A673 (cell line): ENCODE measurements around the gene TNPO3. TPM values are rescaled to one million over a fixed set of nuclear protein-coding genes. Genes with fewer than 3 reads are reported as not detected.
"Not testable (repeated sequence)": the region's sequence is repeated elsewhere in the genome, so short reads cannot be mapped to it uniquely, and the experiment has no call there.

Source experiments
- BruUV-seq: library from RNA; stranded (reverse); fragments of 400-500 nt; replicated peaks from 2 replicates; lab custom pipeline; 2021; lab: Mats Ljungman, UMichigan
- CTCF ChIA-PET: fragments of 300-600 bp; sonication (Branson Sonifier 250); formaldehyde crosslinking; loops from one replicate; lab custom pipeline; 2022; ENCODE audit warnings: antibody characterized with exemption; lab: Charles Lee
- POLR2A ChIA-PET: fragments of 300-600 bp; sonication (Branson Sonifier 250); formaldehyde crosslinking; loops from one replicate; lab custom pipeline; 2022; ENCODE audit warnings: antibody characterized with exemption; ENCODE audit not compliant: low non-redundant PET; lab: Charles Lee
- DNase-seq: peaks from one replicate; pipeline ENCODE4 v3.0.0-alpha.2; 2015; ENCODE audit warnings: low spot score
- H3K27ac ChIP-seq: fragments of 200-600 bp; sonication (generic); 2 replicates; pipeline ENCODE4 v1.5.1; 2016; ENCODE audit warnings: mixed run types, low read depth, mild to moderate bottlenecking, mixed read lengths, antibody characterized with exemption, low read length; ENCODE audit not compliant: poor library complexity, severe bottlenecking
- H3K27me3 ChIP-seq: fragments of 200-600 bp; sonication (generic); replicated peaks from 2 replicates; pipeline ENCODE4 v1.6.1; 2017; ENCODE audit warnings: mixed run types, low read depth, mild to moderate bottlenecking, mixed read lengths, antibody characterized with exemption, low read length; ENCODE audit not compliant: insufficient read depth, poor library complexity
- H3K36me3 ChIP-seq: fragments of 200-600 bp; sonication (generic); 2 replicates; pipeline ENCODE4 v1.6.1; 2016; ENCODE audit warnings: mixed run types, mild to moderate bottlenecking, mixed read lengths, antibody characterized with exemption, low read length; ENCODE audit not compliant: insufficient read depth, poor library complexity, severe bottlenecking
- H3K4me1 ChIP-seq: fragments of 200-600 bp; sonication (generic); 2 replicates; pipeline ENCODE4 v1.6.1; 2017; ENCODE audit warnings: mixed run types, mild to moderate bottlenecking, mixed read lengths, antibody characterized with exemption, low read length; ENCODE audit not compliant: insufficient read depth, poor library complexity, severe bottlenecking
- H3K4me3 ChIP-seq: fragments of 200-600 bp; sonication (generic); 2 replicates; pipeline ENCODE4 v1.5.1; 2016; ENCODE audit warnings: low read depth, mixed run types, mild to moderate bottlenecking, mixed read lengths, low read length; ENCODE audit not compliant: poor library complexity, severe bottlenecking
- H3K9me3 ChIP-seq: fragments of 200-600 bp; sonication (generic); 2 replicates; pipeline ENCODE4 v1.6.1; 2016; ENCODE audit warnings: mixed run types, low read depth, mild to moderate bottlenecking, mixed read lengths, antibody characterized with exemption, low read length; ENCODE audit not compliant: poor library complexity, severe bottlenecking
- CTCF ChIP-seq: fragments of 300-800, 200-600 bp; sonication (generic); conservative IDR thresholded peaks from 2 replicates; pipeline ENCODE4 v1.5.1; 2017; ENCODE audit warnings: low read depth, mild to moderate bottlenecking, antibody characterized with exemption, low read length, moderate library complexity, mixed read lengths
- EZH2 ChIP-seq: fragments of 200-600 bp; sonication (generic); IDR thresholded peaks from 2 replicates; pipeline ENCODE4 v1.6.1; 2017; ENCODE audit warnings: borderline replicate concordance, low read depth, mild to moderate bottlenecking, mixed read lengths, antibody characterized with exemption, low read length; ENCODE audit not compliant: poor library complexity, severe bottlenecking
- intact Hi-C: fragments of 100-400 bp; cut with micrococcal nuclease; formaldehyde crosslinking; loops from one replicate; pipeline ENCODE4 v1.10.0; 2022; ENCODE audit not compliant: unreplicated experiment
- total RNA-seq: library from RNA; stranded (reverse); gene quantifications from 2 replicates; pipeline ENCODE4 v1.2.3, GENCODE V29; 2021

Gene TNPO3
- total RNA-seq, 1 experiment from 2014 or later: 77.8 TPM

DNA sequence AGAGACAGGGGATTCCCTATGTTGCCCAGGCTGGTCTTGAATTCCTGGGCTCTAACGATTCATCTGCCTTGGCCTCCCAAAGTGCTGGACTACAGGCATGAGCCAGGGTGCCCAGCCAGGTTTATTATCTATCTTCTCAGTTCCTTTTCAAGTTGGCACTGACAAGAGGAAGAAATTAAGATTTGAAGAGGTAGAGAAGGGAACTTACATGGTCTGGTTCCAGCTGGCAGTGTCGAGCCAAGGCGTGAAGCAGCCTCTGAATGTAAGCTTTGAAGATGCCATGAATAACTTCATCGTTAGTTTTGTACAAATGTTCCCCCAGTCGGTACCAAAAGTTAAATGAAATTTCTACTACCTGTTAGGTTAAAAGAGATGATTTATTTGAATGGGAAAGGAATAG lies 57.7 kb downstream of the TNPO3 start:
- no peaks in the 10 kb centered on the region for H3K27me3 ChIP-seq
- H3K4me3 ChIP-seq: no peak overlapping the region
- POLR2A ChIA-PET: no interaction called here
- CTCF ChIA-PET: no interaction called here
- no peaks in the 10 kb centered on the region for H3K4me1 ChIP-seq
- BruUV-seq: no TSS peak
- no peak for TF ChIP-seq CTCF
- no peak for TF ChIP-seq EZH2
- intact Hi-C loops: no loop called here
- no peak for DNase-seq
- H3K27ac ChIP-seq: no peak overlapping the region
- no peaks in the 10 kb centered on the region for H3K9me3 ChIP-seq
- H3K36me3 ChIP-seq: peaks cover 51% of the 10 kb centered on the region

DNA sequence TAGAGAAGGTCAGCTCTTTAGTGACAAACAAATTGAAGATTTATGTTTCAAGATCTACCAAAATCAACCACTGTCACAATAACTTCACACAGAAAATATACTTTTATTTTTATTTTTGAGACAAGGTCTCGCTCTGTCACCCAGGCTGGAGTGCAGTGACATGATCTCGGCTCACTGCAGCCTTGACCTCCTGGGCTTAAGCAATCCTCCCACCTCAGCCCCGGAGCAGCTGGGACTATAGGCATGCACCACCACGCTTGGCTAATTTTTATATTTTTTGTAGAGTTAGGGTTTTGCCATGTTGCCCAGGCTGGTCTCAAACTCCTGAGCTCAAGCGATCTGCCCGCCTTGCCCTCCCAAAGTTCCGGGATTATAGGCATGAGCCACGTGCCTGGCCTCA lies 60.4 kb downstream of the TNPO3 start:
- peaks cover 38% of the 10 kb centered on the region for H3K36me3 ChIP-seq
- BruUV-seq, H3K4me1 ChIP-seq, H3K4me3 ChIP-seq, intact Hi-C loops, CTCF ChIA-PET, DNase-seq, H3K27me3 ChIP-seq, H3K9me3 ChIP-seq, H3K27ac ChIP-seq, POLR2A ChIA-PET: not testable (repeated sequence)

DNA sequence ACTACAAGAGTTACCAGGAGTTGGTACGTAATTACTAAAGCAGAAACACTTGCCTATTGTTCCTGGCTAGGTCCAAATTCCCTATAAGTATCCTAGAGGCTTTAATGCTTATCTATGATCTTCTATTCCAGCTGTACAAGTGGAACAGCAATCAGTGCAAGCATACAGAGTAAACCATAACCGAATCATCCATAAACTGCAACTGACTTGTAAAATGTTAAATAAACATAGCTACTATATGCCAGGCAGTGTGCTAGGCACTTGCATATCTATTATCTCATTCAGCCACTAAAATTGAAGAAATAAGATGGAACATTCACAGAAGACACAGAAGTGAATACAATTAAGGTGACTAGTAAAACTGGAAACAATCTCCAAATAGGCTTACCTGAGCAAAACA lies 61.5 kb downstream of the TNPO3 start:
- no peak for DNase-seq
- BruUV-seq: no TSS peak
- no peak overlapping the region for H3K27ac ChIP-seq
- intact Hi-C loops: no loop called here
- ChIA-PET CTCF (no interaction called here), POLR2A (interaction anchor here (0.6 kb wide), 1 partner anchor 46 kb away, joined by 3 read pairs; no protein-coding TSS in a partner anchor)
- H3K27me3 ChIP-seq: no peaks in the 10 kb centered on the region
- peaks cover 40% of the 10 kb centered on the region for H3K36me3 ChIP-seq
- TF ChIP-seq CTCF (no peak), EZH2 (no peak)
- H3K4me3 ChIP-seq: no peak overlapping the region
- H3K4me1 ChIP-seq: no peaks in the 10 kb centered on the region
- no peaks in the 10 kb centered on the region for H3K9me3 ChIP-seq

- ChIA-PET CTCF (no interaction called here), POLR2A (no interaction called here)
- H3K9me3 ChIP-seq: no peaks in the 10 kb centered on the region
- H3K4me1 ChIP-seq: no peaks in the 10 kb centered on the region
- TF ChIP-seq CTCF (no peak), EZH2 (no peak)
- no peak overlapping the region for H3K27ac ChIP-seq
- H3K4me3 ChIP-seq: no peak overlapping the region
- intact Hi-C loops: no loop called here
- H3K27me3 ChIP-seq: no peaks in the 10 kb centered on the region
- peaks cover 44% of the 10 kb centered on the region for H3K36me3 ChIP-seq
- no TSS peak for BruUV-seq
- DNase-seq: no peak
These were observed 65.0 kb downstream of the TNPO3 start for GRCh38 chr7:128989961-128990360.
